HT1080 (cell line): ENCODE data around the gene PTH2. TPM values are rescaled to one million over a fixed set of nuclear protein-coding genes. Genes with fewer than 3 reads are reported as not detected.

Experiments used
- DNase-seq: peaks from one replicate; pipeline ENCODE4 v3.0.0-alpha.2; 2015; ENCODE audit warnings: low read depth
- total RNA-seq: library from RNA; depleted of rRNA; stranded (reverse); fragments of >200 nt; shearing (Covaris generic); gene quantifications from 2 replicates; pipeline ENCODE4 v1.2.3, GENCODE V29; 2014

PTH2 gene
- total RNA-seq, 1 experiment from 2014 or later, result not detected

- no peak for DNase-seq
These were observed 8.0 kb downstream of the PTH2 start for GRCh38 chr19:49415102-49415809.

GRCh38 chr19:49414256-49414655, 9.0 kb downstream of the PTH2 start:
- no peak for DNase-seq

GRCh38 chr19:49413348-49413747, 9.9 kb downstream of the PTH2 start:
- DNase-seq, result no peak

- DNase-seq, result no peak
These were observed 11.4 kb downstream of the PTH2 start for GRCh38 chr19:49411681-49412326.

- no peak for DNase-seq
These were observed 13.7 kb downstream of the PTH2 start for GRCh38 chr19:49409441-49410029.

GRCh38 chr19:49408816-49409440, 14.3 kb downstream of the PTH2 start:
- DNase-seq, result no peak

- DNase-seq, result no peak
These were observed 15.7 kb downstream of the PTH2 start for GRCh38 chr19:49407482-49408015.

- DNase-seq, result no peak
These were observed 16.2 kb downstream of the PTH2 start for GRCh38 chr19:49407079-49407478.

GRCh38 chr19:49403404-49404187, 19.6 kb downstream of the PTH2 start:
- peak; percentile 68 for DNase-seq

- DNase-seq, result no peak
These were observed 23.2 kb downstream of the PTH2 start for GRCh38 chr19:49400029-49400428.

- no peak for DNase-seq
These were observed 24.3 kb downstream of the PTH2 start for GRCh38 chr19:49398931-49399330.

- DNase-seq, result no peak
These were observed 25.1 kb downstream of the PTH2 start for GRCh38 chr19:49398001-49398615.

- DNase-seq, result no peak
These were observed 26.3 kb downstream of the PTH2 start for GRCh38 chr19:49396738-49397505.

- DNase-seq, result no peak
These were observed 27.4 kb downstream of the PTH2 start for GRCh38 chr19:49395581-49396407.

GRCh38 chr19:49393881-49394280, 29.4 kb downstream of the PTH2 start:
- no peak for DNase-seq

- DNase-seq, result peak; percentile 62
These were observed 31.5 kb downstream of the PTH2 start for GRCh38 chr19:49391581-49392399.

GRCh38 chr19:49390929-49391359, 32.3 kb downstream of the PTH2 start:
- DNase-seq, result no peak
